GM23338 (cell line): Measurements from ENCODE around the gene SERP2. TPM values are rescaled to one million over a fixed set of nuclear protein-coding genes. Genes with fewer than 3 reads are reported as not detected.

Experiments
- ATAC-seq: fragments of 200-7000 bp; cut with Tn5 transposase; 3 replicates; pipeline ENCODE4 v1.9.1; 2020
- DNase-seq: peaks from one replicate; pipeline ENCODE4 v3.0.0-alpha.2; 2015; ENCODE audit warnings: low spot score
- H2AFZ ChIP-seq: fragments of 200-600 bp; sonication (generic); 2 replicates; pipeline ENCODE4 v1.8.0; 2016; ENCODE audit warnings: antibody characterized with exemption, mild to moderate bottlenecking, moderate library complexity
- H3F3A ChIP-seq: fragments of 200-600 bp; sonication (generic); replicated peaks from 2 replicates; pipeline ENCODE4 v1.8.0; 2017; ENCODE audit warnings: antibody characterized with exemption, mixed run types, low read depth
- H3K27ac ChIP-seq: fragments of 200-600 bp; sonication (generic); 2 replicates; pipeline ENCODE4 v1.6.1; 2016; ENCODE audit warnings: low read depth
- H3K27me3 ChIP-seq: fragments of 200-600 bp; sonication (generic); 2 replicates; pipeline ENCODE4 v1.8.0; 2016; ENCODE audit warnings: mild to moderate bottlenecking, mixed run types, moderate library complexity; ENCODE audit not compliant: insufficient read depth
- H3K36me3 ChIP-seq: fragments of 200-600 bp; sonication (generic); 2 replicates; pipeline ENCODE4 v1.8.0; 2016; ENCODE audit warnings: mild to moderate bottlenecking; ENCODE audit not compliant: insufficient read depth
- H3K4me1 ChIP-seq: fragments of 200-600 bp; sonication (generic); 2 replicates; pipeline ENCODE4 v1.8.0; 2016; ENCODE audit warnings: mild to moderate bottlenecking, moderate library complexity; ENCODE audit not compliant: insufficient read depth
- H3K4me2 ChIP-seq: fragments of 200-600 bp; sonication (generic); 2 replicates; pipeline ENCODE4 v1.7.1; 2017; ENCODE audit warnings: mixed run types
- H3K4me3 ChIP-seq: fragments of 200-600 bp; sonication (generic); 2 replicates; pipeline ENCODE4 v1.6.1; 2016; ENCODE audit warnings: mixed run types
- H3K79me2 ChIP-seq: fragments of 200-600 bp; sonication (generic); replicated peaks from 2 replicates; pipeline ENCODE4 v1.8.0; 2017; ENCODE audit warnings: mild to moderate bottlenecking; ENCODE audit not compliant: insufficient read depth
- H3K9me2 ChIP-seq: fragments of 200-600 bp; sonication (generic); 2 replicates; pipeline ENCODE4 v1.8.0; 2017; ENCODE audit not compliant: insufficient read depth
- H4K20me1 ChIP-seq: fragments of 200-600 bp; sonication (generic); replicated peaks from 2 replicates; pipeline ENCODE4 v1.8.0; 2017; ENCODE audit warnings: mild to moderate bottlenecking; ENCODE audit not compliant: insufficient read depth
- H3K27ac Mint-ChIP-seq: 2 replicates; pipeline ENCODE4 v1.8.0; 2020; ENCODE audit warnings: inconsistent platforms, mild to moderate bottlenecking, moderate library complexity, mixed read lengths
- H3K27me3 Mint-ChIP-seq: 3 replicates; pipeline ENCODE4 v1.8.0; 2022; ENCODE audit warnings: low read depth, mild to moderate bottlenecking, moderate library complexity, mixed read lengths, inconsistent platforms; ENCODE audit not compliant: insufficient read depth, poor library complexity
- H3K36me3 Mint-ChIP-seq: 3 replicates; pipeline ENCODE4 v1.8.0; 2021; ENCODE audit warnings: low read depth, mild to moderate bottlenecking, inconsistent platforms, moderate library complexity, mixed read lengths
- H3K4me1 Mint-ChIP-seq: 3 replicates; pipeline ENCODE4 v1.8.0; 2020; ENCODE audit warnings: mild to moderate bottlenecking, inconsistent platforms, mixed read lengths
- H3K4me3 Mint-ChIP-seq: 3 replicates; pipeline ENCODE4 v1.8.0; 2021; ENCODE audit warnings: moderate library complexity, mild to moderate bottlenecking, inconsistent platforms, mixed read lengths
- H3K9me3 Mint-ChIP-seq: 3 replicates; pipeline ENCODE4 v1.8.0; 2020; ENCODE audit warnings: moderate library complexity, mild to moderate bottlenecking, inconsistent platforms, mixed read lengths
- CREB1 ChIP-seq: fragments of 250-450 bp; sonication (Bioruptor Pico); IDR thresholded peaks from 2 replicates; pipeline ENCODE4 v1.5.0; 2020; ENCODE audit warnings: low read depth, mild to moderate bottlenecking, moderate library complexity
- CTCF ChIP-seq, 2 experiments: fragments of 200-600 bp in 1 of 2; sonication (generic) in 1 of 2; conservative IDR thresholded peaks; 2 replicates each; pipeline versions ENCODE4 v1.5.1 to v1.6.1; 2016 to 2017; ENCODE audit warnings: antibody characterized with exemption in 2 of 2, low read depth in 2 of 2, mild to moderate bottlenecking in 2 of 2, moderate library complexity in 1 of 2
- ETS1 ChIP-seq: IDR thresholded peaks from 2 replicates; pipeline ENCODE4 v1.6.1; 2016; ENCODE audit warnings: antibody characterized with exemption
- EZH2 ChIP-seq: fragments of 200-600 bp; sonication (generic); IDR thresholded peaks from one replicate; pipeline ENCODE4 v1.8.0; 2017; ENCODE audit warnings: antibody characterized with exemption, mild to moderate bottlenecking, low read depth; ENCODE audit not compliant: unreplicated experiment
- EZH2phosphoT487 ChIP-seq: fragments of 200-600 bp; sonication (generic); IDR thresholded peaks from one replicate; pipeline ENCODE4 v1.8.1; 2018; ENCODE audit warnings: antibody characterized with exemption; ENCODE audit not compliant: unreplicated experiment
- JUNB ChIP-seq: IDR thresholded peaks from one replicate; pipeline ENCODE4 v1.6.1; 2016; ENCODE audit warnings: antibody characterized with exemption; ENCODE audit not compliant: unreplicated experiment
- POLR2AphosphoS5 ChIP-seq: IDR thresholded peaks from 2 replicates; pipeline ENCODE4 v1.6.1; 2016; ENCODE audit warnings: antibody characterized with exemption, low read depth
- REST ChIP-seq: IDR thresholded peaks from one replicate; pipeline ENCODE4 v1.6.1; 2018; ENCODE audit warnings: antibody characterized with exemption; ENCODE audit not compliant: unreplicated experiment
- STAT1 ChIP-seq: IDR thresholded peaks from one replicate; pipeline ENCODE4 v1.6.1; 2016; ENCODE audit warnings: antibody characterized with exemption; ENCODE audit not compliant: unreplicated experiment
- ZNF114 ChIP-seq: fragments of 250-450 bp; sonication (Bioruptor Pico); IDR thresholded peaks from 2 replicates; pipeline ENCODE4 v1.5.0; 2020; ENCODE audit warnings: mild to moderate bottlenecking, moderate library complexity
- ZNF462 ChIP-seq: fragments of 250-450 bp; sonication (Bioruptor Pico); IDR thresholded peaks from 2 replicates; pipeline ENCODE4 v1.5.0; 2020; ENCODE audit warnings: mild to moderate bottlenecking, moderate library complexity
- polyA plus RNA-seq: library from polyadenylated mRNA; unstranded; fragments of >200 nt; fragmentation: Nextera tagmentation; extraction: Ambion mirVana; gene quantifications from 2 replicates; pipeline ENCODE4 v1.2.1, GENCODE V29; 2016
- total RNA-seq: library from RNA; depleted of rRNA; stranded (reverse); fragments of >200 nt; shearing (Covaris generic); gene quantifications from 2 replicates; pipeline ENCODE4 v1.2.3, GENCODE V29; 2014

SERP2 gene
- total and polyA plus RNA-seq, 2 experiments from 2014 or later = 0.59 to 3.4 TPM

- H3K4me1 Mint-ChIP-seq = peaks cover 55% of the 10 kb centered on the region
- no peak for ATAC-seq
- Histone ChIP-seq H2AFZ (no peak overlapping the region), H3K4me1 (peaks cover 50% of the 10 kb centered on the region), H3K79me2 (no peaks in the 10 kb centered on the region), H3K36me3 (no peaks in the 10 kb centered on the region), H3F3A (0 out of 2 replicates have a peak, but pooled peaks cover 2% of the 10 kb centered on the region), H3K27ac (no peak overlapping the region), H3K9me2 (no peaks in the 10 kb centered on the region), H3K27me3 (no peaks in the 10 kb centered on the region), H4K20me1 (no peaks in the 10 kb centered on the region), H3K4me2 (no peak overlapping the region), H3K4me3 (no peak overlapping the region)
- H3K9me3 Mint-ChIP-seq = no peaks in the 10 kb centered on the region
- H3K27me3 Mint-ChIP-seq = peaks cover 8% of the 10 kb centered on the region
- H3K4me3 Mint-ChIP-seq = no peak overlapping the region
- H3K36me3 Mint-ChIP-seq = no peaks in the 10 kb centered on the region
- no peak for DNase-seq
- no peak overlapping the region for H3K27ac Mint-ChIP-seq
- TF ChIP-seq ZNF114 (CRISPR knock-in tag) (no peak), EZH2phosphoT487 (no peak), REST (no peak), POLR2AphosphoS5 (no peak), CTCF (conservative IDR thresholded peaks at IDR 0.05; ENCODE audit: low read depth in 2 of 2) (no peak), ZNF462 (CRISPR knock-in tag) (no peak), ETS1 (no peak), JUNB (no peak), CREB1 (no peak), EZH2 (no peak), STAT1 (no peak)
Measured at GRCh38 chr13:44400736-44401135, 27.1 kb downstream of the SERP2 start.
